Ovary (tissue), 9 donors: Measurements from ENCODE around the gene CPT1C. TPM values are rescaled to one million over a fixed set of nuclear protein-coding genes. Genes with fewer than 3 reads are reported as not detected.

Source experiments
- DNase-seq, 5 donors: peaks; one replicate each; pipeline ENCODE4 v3.0.0-alpha.2; 2019 to 2020
- H3K27ac ChIP-seq, 2 donors: fragments of 200-600 bp; one replicate each; pipeline versions ENCODE4 v1.5.1 to v1.8.0; 2019 to 2022
- H3K27me3 ChIP-seq: fragments of 200-600 bp; one replicate; pipeline ENCODE4 v1.8.0; 2022
- H3K36me3 ChIP-seq: fragments of 200-600 bp; sonication (generic); one replicate; pipeline ENCODE4 v1.5.1; 2019
- H3K4me1 ChIP-seq: one replicate; pipeline ENCODE4 v1.8.1; 2013; ENCODE audit warnings: mild to moderate bottlenecking, moderate library complexity; ENCODE audit not compliant: insufficient read depth
- H3K4me3 ChIP-seq: fragments of 200-600 bp; sonication (generic); one replicate; pipeline ENCODE4 v1.5.1; 2017
- H3K9me3 ChIP-seq, 2 donors: fragments of 200-600 bp in 1 of 2; sonication (generic) in 1 of 2; one replicate each; pipeline versions ENCODE4 v1.5.1 to v1.8.1; 2013 to 2019; ENCODE audit warnings: mild to moderate bottlenecking in 1 of 2, moderate library complexity in 1 of 2
- EP300 ChIP-seq: sonication (generic); formaldehyde crosslinking; IDR thresholded peaks from one replicate; pipeline ENCODE4 v1.6.1; 2017; ENCODE audit warnings: antibody characterized with exemption
- POLR2A ChIP-seq: fragments of 450-650 bp; IDR thresholded peaks from one replicate; pipeline ENCODE4 v1.6.1; 2017; ENCODE audit warnings: antibody characterized with exemption, mild to moderate bottlenecking, moderate library complexity
- WGBS, 3 donors: extraction: QIAGEN DNeasy Blood & Tissue Kit in 1 of 3; methylation state at CpG; one replicate each; pipeline versions ENCODE4 v1.1.5 to v1.1.7; 2013 to 2017; 5-methylcytosine and 5-hydroxymethylcytosine counted together
- intact Hi-C, 4 donors: fragments of 100-400 bp; cut with DNase I; formaldehyde crosslinking; loops; one replicate each; pipeline versions ENCODE4 v1.11.0 to v1.15.1; 2022 to 2023
- polyA plus RNA-seq, 2 donors: library from polyadenylated mRNA; stranded (reverse); fragments of 200-250 nt in 1 of 2; fragments of 350-450 nt in 1 of 2; fragmentation: Illumina TruSeq in 1 of 2; extraction: RNeasy Lipid Tissue Mini Kit (QIAGEN cat#74804) in 1 of 2; gene quantifications; one replicate each; pipeline ENCODE4 v1.2.3, GENCODE V29; 2013 to 2014
- total RNA-seq, 7 donors: library from RNA; depleted of rRNA in 2 of 7; stranded (reverse); fragments of >200 nt in 2 of 7; fragmentation: NEBNext Ultra II Directional in 3 of 7; extraction: Animal tissue kit (Norgen Biotek cat#: 25700) in 3 of 7; gene quantifications; one replicate each; pipeline versions ENCODE4 v1.1.0 to v1.2.4, GENCODE V29; 2016 to 2023
- TF ChIP-seq, protein P1 (sequence below), 3 donors: fragments of 450-650 bp in 2 of 3; fragments of 200-600 bp in 1 of 3; IDR thresholded peaks; one replicate each; pipeline versions ENCODE4 v1.5.1 to v1.8.0; 2016 to 2022; ENCODE audit warnings: antibody characterized with exemption in 3 of 3, mild to moderate bottlenecking in 1 of 3
- donor health status: DM: no; HTN: no; CAD: no; lungs with moderate emphysema.
- donor health status: DM: no; HTN: no; CAD: no.
- donor health status: Bipolar disorder and iron deficiency.
- donor health status: DM: yes; HTN: yes; CAD: no.
- donor health status: DM: no; HTN: no; CAD: no.
- donor health status: DM: yes; HTN: yes; CAD: no.

The CPT1C gene
- total and polyA plus RNA-seq, 9 donors = 4.6 to 25.8 (median 12.9) TPM

DNA sequence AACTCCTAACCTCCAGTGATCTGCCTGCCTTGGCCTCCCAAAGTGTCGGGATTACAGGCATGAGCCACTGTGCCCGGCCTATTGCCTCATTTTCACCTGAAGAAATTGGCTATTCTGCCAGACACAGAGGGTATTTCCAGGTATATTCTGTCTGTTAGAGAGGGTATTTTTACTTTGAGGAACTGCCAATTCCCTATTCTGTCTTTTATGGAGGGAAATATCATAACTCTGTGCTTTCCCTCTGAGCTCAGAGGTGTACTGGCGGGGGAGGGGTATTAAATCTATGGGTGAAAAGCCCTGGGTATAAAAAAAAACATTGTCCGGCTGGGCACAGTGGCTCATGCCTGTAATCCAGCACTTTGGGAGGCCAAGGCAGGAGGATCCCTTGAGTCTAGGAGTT lies 47.4 kb downstream of the CPT1C start:
- no peak for DNase-seq
- TF ChIP-seq, protein P1, sequence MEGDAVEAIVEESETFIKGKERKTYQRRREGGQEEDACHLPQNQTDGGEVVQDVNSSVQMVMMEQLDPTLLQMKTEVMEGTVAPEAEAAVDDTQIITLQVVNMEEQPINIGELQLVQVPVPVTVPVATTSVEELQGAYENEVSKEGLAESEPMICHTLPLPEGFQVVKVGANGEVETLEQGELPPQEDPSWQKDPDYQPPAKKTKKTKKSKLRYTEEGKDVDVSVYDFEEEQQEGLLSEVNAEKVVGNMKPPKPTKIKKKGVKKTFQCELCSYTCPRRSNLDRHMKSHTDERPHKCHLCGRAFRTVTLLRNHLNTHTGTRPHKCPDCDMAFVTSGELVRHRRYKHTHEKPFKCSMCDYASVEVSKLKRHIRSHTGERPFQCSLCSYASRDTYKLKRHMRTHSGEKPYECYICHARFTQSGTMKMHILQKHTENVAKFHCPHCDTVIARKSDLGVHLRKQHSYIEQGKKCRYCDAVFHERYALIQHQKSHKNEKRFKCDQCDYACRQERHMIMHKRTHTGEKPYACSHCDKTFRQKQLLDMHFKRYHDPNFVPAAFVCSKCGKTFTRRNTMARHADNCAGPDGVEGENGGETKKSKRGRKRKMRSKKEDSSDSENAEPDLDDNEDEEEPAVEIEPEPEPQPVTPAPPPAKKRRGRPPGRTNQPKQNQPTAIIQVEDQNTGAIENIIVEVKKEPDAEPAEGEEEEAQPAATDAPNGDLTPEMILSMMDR (IDR thresholded peaks at IDR 0.05) = no peak
- TF ChIP-seq EP300 = no peak
- no peak for TF ChIP-seq POLR2A
- Histone ChIP-seq H3K27me3 (no peaks in the 10 kb centered on the region), H3K27ac (no peak overlapping the region), H3K36me3 (no peaks in the 10 kb centered on the region), H3K4me1 (peaks cover 1% of the 10 kb centered on the region), H3K9me3 (no peaks in the 10 kb centered on the region), H3K4me3 (no peak overlapping the region)
- 91 to 94% (median 91%) methylated on average over 4 of the region's 4 CpGs for WGBS, 3 donors
- intact Hi-C loops = no loop called here

GRCh38 chr19:49739098-49739497 lies 48.2 kb downstream of the CPT1C start:
- intact Hi-C loops = no loop called here
- no peaks in the 10 kb centered on the region for H3K36me3 ChIP-seq
- H3K27ac ChIP-seq = no peak overlapping the region
- no peak for DNase-seq
- no peaks in the 10 kb centered on the region for H3K9me3 ChIP-seq
- peaks cover 1% of the 10 kb centered on the region for H3K4me1 ChIP-seq
- TF ChIP-seq EP300 (no peak), POLR2A (no peak)
- TF ChIP-seq, protein P1 (IDR thresholded peaks at IDR 0.05) = no peak
- H3K27me3 ChIP-seq = no peaks in the 10 kb centered on the region
- H3K4me3 ChIP-seq = no peak overlapping the region
- 85 to 89% (median 86%) methylated on average over 1 of the region's 1 CpG for WGBS, 3 donors

GRCh38 chr19:49739933-49740332 lies 49.0 kb downstream of the CPT1C start:
- Histone ChIP-seq H3K36me3 (no peaks in the 10 kb centered on the region), H3K9me3 (no peaks in the 10 kb centered on the region), H3K27me3 (no peaks in the 10 kb centered on the region), H3K4me1 (peaks cover 1% of the 10 kb centered on the region), H3K4me3 (no peak overlapping the region), H3K27ac (no peak overlapping the region)
- 91 to 94% (median 92%) methylated on average over 10 of the region's 10 CpGs for WGBS, 3 donors
- TF ChIP-seq POLR2A (no peak), EP300 (no peak)
- TF ChIP-seq, protein P1 (IDR thresholded peaks at IDR 0.05) = no peak
- intact Hi-C loops = no loop called here
- no peak for DNase-seq

GRCh38 chr19:49741210-49741844 lies 50.4 kb downstream of the CPT1C start:
- intact Hi-C loops = no loop called here
- Histone ChIP-seq H3K4me3 (no peak overlapping the region), H3K27me3 (no peaks in the 10 kb centered on the region), H3K4me1 (peaks cover 3% of the 10 kb centered on the region), H3K36me3 (no peaks in the 10 kb centered on the region), H3K27ac (no peak overlapping the region), H3K9me3 (no peaks in the 10 kb centered on the region)
- WGBS, 3 donors = 88 to 91% (median 88%) methylated on average over 9 of the region's 9 CpGs
- no peak for TF ChIP-seq EP300
- TF ChIP-seq, protein P1 (IDR thresholded peaks at IDR 0.05) = no peak
- no peak for TF ChIP-seq POLR2A
- no peak for DNase-seq
